CD4-positive, alpha-beta memory T cell (primary cell): ENCODE data around the gene EEF1G. TPM values are rescaled to one million over a fixed set of nuclear protein-coding genes. Genes with fewer than 3 reads are reported as not detected.

Experiments
- CTCF ChIA-PET: fragments of 350-600 bp; sonication (Branson Sonifier 250); formaldehyde crosslinking; loops from one replicate; lab custom pipeline; 2021; ENCODE audit warnings: inconsistent platforms; ENCODE audit not compliant: partially characterized antibody; lab: Charles Lee
- POLR2A ChIA-PET: fragments of 350-600 bp; sonication (Branson Sonifier 250); formaldehyde crosslinking; loops from one replicate; lab custom pipeline; 2021; ENCODE audit not compliant: partially characterized antibody; lab: Charles Lee
- DNase-seq, 5 donors: peaks; one replicate each; pipeline versions ENCODE4 v3.0.0 to v3.0.0-alpha.2; 2020 to 2022; ENCODE audit warnings: mixed read lengths in 1 of 5
- H3K27ac ChIP-seq: one replicate; pipeline ENCODE4 v1.7.0; 2013; ENCODE audit warnings: low read depth, low read length
- H3K27me3 ChIP-seq: 2 replicates; pipeline ENCODE4 v1.7.0; 2013; ENCODE audit warnings: mild to moderate bottlenecking, low read length, moderate library complexity; ENCODE audit not compliant: insufficient read depth
- H3K36me3 ChIP-seq: 2 replicates; pipeline ENCODE4 v1.7.0; 2013; ENCODE audit warnings: mild to moderate bottlenecking, low read length, moderate library complexity; ENCODE audit not compliant: insufficient read depth
- H3K4me1 ChIP-seq: 2 replicates; pipeline ENCODE4 v1.7.0; 2013; ENCODE audit warnings: mild to moderate bottlenecking, low read length, moderate library complexity; ENCODE audit not compliant: insufficient read depth
- H3K4me3 ChIP-seq, 2 donors: one replicate each; pipeline ENCODE4 v1.7.0; 2013; ENCODE audit warnings: low read length in 2 of 2, mild to moderate bottlenecking in 1 of 2
- H3K9me3 ChIP-seq, 2 donors: one replicate each; pipeline ENCODE4 v1.7.0; 2013; ENCODE audit warnings: low read length in 2 of 2, control low read depth in 1 of 2; ENCODE audit not compliant: control insufficient read depth in 1 of 2
- H3K27ac Mint-ChIP-seq, 7 donors: one replicate each; pipeline ENCODE4 v1.8.0; 2020 to 2021; ENCODE audit warnings: mixed read lengths in 7 of 7, mild to moderate bottlenecking in 6 of 7, inconsistent platforms in 3 of 7, moderate library complexity in 3 of 7
- H3K27me3 Mint-ChIP-seq, 2 donors: one replicate each; pipeline ENCODE4 v1.8.0; 2020 to 2021; ENCODE audit warnings: mixed read lengths in 2 of 2
- H3K36me3 Mint-ChIP-seq, 2 donors: one replicate each; pipeline ENCODE4 v1.8.0; 2020 to 2021; ENCODE audit warnings: mixed read lengths in 2 of 2, inconsistent platforms in 1 of 2, mild to moderate bottlenecking in 1 of 2
- H3K4me1 Mint-ChIP-seq, 4 donors: one replicate each; pipeline ENCODE4 v1.8.0; 2020 to 2021; ENCODE audit warnings: mixed read lengths in 4 of 4, mild to moderate bottlenecking in 1 of 4
- H3K4me3 Mint-ChIP-seq, 8 donors: one replicate each; pipeline ENCODE4 v1.8.0; 2020 to 2021; ENCODE audit warnings: mixed read lengths in 8 of 8, mild to moderate bottlenecking in 7 of 8, moderate library complexity in 6 of 8, inconsistent platforms in 3 of 8
- H3K9me3 Mint-ChIP-seq, 8 donors: one replicate each; pipeline ENCODE4 v1.8.0; 2020 to 2021; ENCODE audit warnings: mixed read lengths in 8 of 8, mild to moderate bottlenecking in 5 of 8, inconsistent platforms in 3 of 8, moderate library complexity in 1 of 8
- intact Hi-C: fragments of 100-400 bp; cut with micrococcal nuclease; formaldehyde crosslinking; loops from one replicate; pipeline ENCODE4 v1.15.1; 2023
- polyA plus RNA-seq, 2 donors: library from polyadenylated mRNA; unstranded; fragments of 300-500 nt; fragmentation: Illumina TruSeq; gene quantifications; one replicate each; pipeline ENCODE4 v1.2.3, GENCODE V29; 2021
- total RNA-seq, 2 experiments: library from RNA; stranded (reverse); gene quantifications; one replicate each; pipeline ENCODE4 v1.2.3, GENCODE V29; 2021

EEF1G gene
- total and polyA plus RNA-seq, 4 experiments from 2014 or later = 1,453 to 1,910 (median 1,835) TPM

GRCh38 chr11:62548545-62549335 lies 25.0 kb downstream of the EEF1G start:
- peaks cover 0 to 4% (median 0%) of the 10 kb centered on the region in 8 donors for H3K9me3 Mint-ChIP-seq
- H3K27ac ChIP-seq = peak overlapping the region; percentile 4
- intact Hi-C loops = no loop called here
- H3K4me3 Mint-ChIP-seq = peak overlapping the region in 5 of 8 donors; percentile 17 to 99 (median 53)
- H3K27ac Mint-ChIP-seq = peak overlapping the region in 6 of 7 donors; percentile 83 to 100 (median 100)
- H3K4me1 ChIP-seq = peaks cover 70% of the 10 kb centered on the region
- no peak overlapping the region for H3K4me3 ChIP-seq
- peaks cover 0 to 29% of the 10 kb centered on the region in 2 donors for H3K36me3 Mint-ChIP-seq
- peaks cover 47 to 85% (median 59%) of the 10 kb centered on the region in 4 donors for H3K4me1 Mint-ChIP-seq
- H3K9me3 ChIP-seq = no peaks in the 10 kb centered on the region
- POLR2A ChIA-PET = interaction anchor here (0.8 to 16.0 kb wide), 3 partner anchors 7 to 44 kb away, joined by 3 to 751 read pairs (median 109); partner anchors contain the start of gene TUT1
- CTCF ChIA-PET = interaction anchor here (1.0 to 4.1 kb wide), 3 partner anchors 9 to 124 kb away, joined by 4 to 31 read pairs (median 20); no protein-coding TSS in a partner anchor
- DNase-seq = peak in 1 of 5 donors; percentile 9
- peaks cover 0 to 2% of the 10 kb centered on the region in 2 donors for H3K27me3 Mint-ChIP-seq
- H3K27me3 ChIP-seq = no peaks in the 10 kb centered on the region
- no peaks in the 10 kb centered on the region for H3K36me3 ChIP-seq

- H3K4me1 Mint-ChIP-seq = peaks cover 43 to 85% (median 58%) of the 10 kb centered on the region in 4 donors
- H3K36me3 Mint-ChIP-seq = peaks cover 0 to 38% of the 10 kb centered on the region in 2 donors
- intact Hi-C loops = no loop called here
- Histone ChIP-seq H3K36me3 (no peaks in the 10 kb centered on the region), H3K4me3 (no peak overlapping the region), H3K9me3 (no peaks in the 10 kb centered on the region), H3K27ac (peak overlapping the region; percentile 97), H3K4me1 (peaks cover 70% of the 10 kb centered on the region), H3K27me3 (no peaks in the 10 kb centered on the region)
- DNase-seq = peak in 1 of 5 donors; percentile 44
- ChIA-PET CTCF (interaction anchor here (1.0 to 2.7 kb wide), 5 partner anchors 8 to 123 kb away, joined by 4 to 20 read pairs (median 6); no protein-coding TSS in a partner anchor), POLR2A (interaction anchor here (0.8 to 16.0 kb wide), 5 partner anchors 7 to 123 kb away, joined by 3 to 751 read pairs (median 10); partner anchors contain the start of genes EEF1G and TUT1)
- peaks cover 0 to 4% (median 0%) of the 10 kb centered on the region in 8 donors for H3K9me3 Mint-ChIP-seq
- peak overlapping the region; percentile 83 to 99 (median 88) for H3K4me3 Mint-ChIP-seq
- peaks cover 0 to 2% of the 10 kb centered on the region in 2 donors for H3K27me3 Mint-ChIP-seq
- H3K27ac Mint-ChIP-seq = peak overlapping the region; percentile 83 to 99 (median 96)
These were observed 25.9 kb downstream of the EEF1G start for GRCh38 chr11:62547691-62548281.

- H3K27me3 Mint-ChIP-seq = peaks cover 0 to 2% of the 10 kb centered on the region in 2 donors
- peak overlapping the region; percentile 86 to 99 (median 96) for H3K27ac Mint-ChIP-seq
- intact Hi-C loops = loop anchor here (1.0 kb wide), 1 partner anchor 9 kb away; no protein-coding TSS in a partner anchor
- H3K4me3 Mint-ChIP-seq = peak overlapping the region; percentile 83 to 99 (median 88)
- CTCF ChIA-PET = interaction anchor here (1.0 to 2.7 kb wide), 4 partner anchors 9 to 122 kb away, joined by 5 to 20 read pairs (median 8); no protein-coding TSS in a partner anchor
- peaks cover 0 to 41% of the 10 kb centered on the region in 2 donors for H3K36me3 Mint-ChIP-seq
- POLR2A ChIA-PET = interaction anchor here (0.7 to 16.0 kb wide), 12 partner anchors 9 to 308 kb away, joined by 3 to 751 read pairs (median 4); partner anchors contain the start of genes C11orf98, CSKMT, EEF1G and LBHD1
- Histone ChIP-seq H3K27me3 (no peaks in the 10 kb centered on the region), H3K27ac (peak overlapping the region; percentile 97), H3K4me1 (peaks cover 70% of the 10 kb centered on the region), H3K9me3 (no peaks in the 10 kb centered on the region), H3K36me3 (no peaks in the 10 kb centered on the region), H3K4me3 (peak overlapping the region in 1 of 2 donors; percentile 91)
- peaks cover 43 to 85% (median 58%) of the 10 kb centered on the region in 4 donors for H3K4me1 Mint-ChIP-seq
- DNase-seq = no peak
- H3K9me3 Mint-ChIP-seq = peaks cover 0 to 4% (median 0%) of the 10 kb centered on the region in 8 donors
These were observed 26.6 kb downstream of the EEF1G start for GRCh38 chr11:62546929-62547625.

- Histone ChIP-seq H3K4me3 (peak within 1 kb of the TSS; percentile 91 to 94), H3K4me1 (peaks cover 70% of the 10 kb centered on the region), H3K27me3 (no peaks in the 10 kb centered on the region), H3K36me3 (no peaks in the 10 kb centered on the region), H3K27ac (peak within 1 kb of the TSS; percentile 97), H3K9me3 (no peaks in the 10 kb centered on the region)
- no peaks in the 10 kb centered on the region for H3K9me3 Mint-ChIP-seq
- POLR2A ChIA-PET = interaction anchor here (0.7 to 16.0 kb wide), 14 partner anchors 10 to 309 kb away, joined by 3 to 751 read pairs (median 4); partner anchors contain the start of genes C11orf98, CSKMT, EEF1G and LBHD1
- H3K36me3 Mint-ChIP-seq = peaks cover 6 to 41% of the 10 kb centered on the region in 2 donors
- peaks cover 43 to 85% (median 59%) of the 10 kb centered on the region in 4 donors for H3K4me1 Mint-ChIP-seq
- intact Hi-C loops = loop anchor here (1.0 kb wide), 1 partner anchor 10 kb away; no protein-coding TSS in a partner anchor
- peak within 1 kb of the TSS; percentile 97 to 99 (median 98) for H3K27ac Mint-ChIP-seq
- peak within 1 kb of the TSS; percentile 97 to 99 (median 98) for H3K4me3 Mint-ChIP-seq
- DNase-seq = peak; percentile 74 to 78 (median 77)
- H3K27me3 Mint-ChIP-seq = no peaks in the 10 kb centered on the region
- CTCF ChIA-PET = interaction anchor here (1.0 to 5.1 kb wide), 5 partner anchors 9 to 122 kb away, joined by 5 to 24 read pairs (median 9); no protein-coding TSS in a partner anchor
These were observed 27.3 kb downstream of the EEF1G start, which contains the start of gene AHNAK for GRCh38 chr11:62546244-62546928. TSS of gene AHNAK (minus strand) at chr11:62546806. CDS start at chr11:62536098, 10,708 bp downstream.

- no peaks in the 10 kb centered on the region for H3K9me3 ChIP-seq
- peaks cover 43 to 85% (median 60%) of the 10 kb centered on the region in 4 donors for H3K4me1 Mint-ChIP-seq
- peaks cover 70% of the 10 kb centered on the region for H3K4me1 ChIP-seq
- CTCF ChIA-PET = interaction anchor here (5.1 to 13.4 kb wide), 3 partner anchors 10 to 121 kb away, joined by 24 to 450 read pairs (median 151); no protein-coding TSS in a partner anchor
- H3K9me3 Mint-ChIP-seq = no peaks in the 10 kb centered on the region
- H3K4me3 Mint-ChIP-seq = peak overlapping the region; percentile 97 to 99 (median 98)
- no peaks in the 10 kb centered on the region for H3K36me3 ChIP-seq
- no peaks in the 10 kb centered on the region for H3K27me3 ChIP-seq
- POLR2A ChIA-PET = interaction anchor here (0.6 to 16.0 kb wide), 12 partner anchors 10 to 1661 kb away, joined by 3 to 751 read pairs (median 4); partner anchors contain the start of genes EEF1G, FERMT3, LBHD1 and TUT1
- DNase-seq = peak; percentile 53 to 82 (median 54)
- no peaks in the 10 kb centered on the region for H3K27me3 Mint-ChIP-seq
- peak overlapping the region; percentile 97 to 99 (median 98) for H3K27ac Mint-ChIP-seq
- H3K36me3 Mint-ChIP-seq = peaks cover 10 to 49% of the 10 kb centered on the region in 2 donors
- intact Hi-C loops = loop anchor here (1.0 kb wide), 1 partner anchor 11 kb away; no protein-coding TSS in a partner anchor
- H3K4me3 ChIP-seq = peak overlapping the region; percentile 91 to 94
- peak overlapping the region; percentile 97 for H3K27ac ChIP-seq
These were observed 28.1 kb downstream of the EEF1G start for GRCh38 chr11:62545437-62546243.
